ENCODE measurements around the gene GLCE.

DNA sequence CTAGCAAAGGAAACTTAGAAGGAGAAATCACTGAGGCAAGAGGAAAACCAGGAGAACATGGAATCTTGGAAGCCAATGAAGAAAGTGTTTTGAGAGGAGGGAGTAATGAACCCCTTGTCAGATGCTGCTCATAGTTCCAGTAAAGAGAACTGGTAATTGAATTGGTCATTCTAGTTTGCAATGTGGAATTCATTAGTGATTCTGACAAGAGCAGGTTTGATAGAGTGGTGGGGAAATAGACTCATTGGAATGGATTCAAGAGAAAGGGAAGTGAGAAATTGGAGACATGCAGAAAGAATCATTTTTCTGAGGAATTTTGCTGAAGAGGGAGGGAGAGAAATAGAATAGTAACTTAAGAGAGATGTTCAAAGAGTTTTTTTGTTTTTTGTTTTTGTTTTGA, 21.0 kb downstream of the GLCE start:
- TF ChIP-seq ZSCAN18 (CRISPR knock-in tag; IDR thresholded peaks at IDR 0.05) (no peak), CTCF (IDR thresholded peaks at IDR 0.05) (no peak)
- TF ChIP-seq, protein P1, sequence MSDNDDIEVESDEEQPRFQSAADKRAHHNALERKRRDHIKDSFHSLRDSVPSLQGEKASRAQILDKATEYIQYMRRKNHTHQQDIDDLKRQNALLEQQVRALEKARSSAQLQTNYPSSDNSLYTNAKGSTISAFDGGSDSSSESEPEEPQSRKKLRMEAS (CRISPR knock-in tag; IDR thresholded peaks at IDR 0.05), result no peak

Data from WTC11 (cell line).